Measurements from ENCODE around the gene CCDC51. TPM values are rescaled to one million over a fixed set of nuclear protein-coding genes. Genes with fewer than 3 reads are reported as not detected.

The CCDC51 gene
- total and polyA plus RNA-seq, 2 donors (not counting 3 experiments of a cell fraction or from before 2014, with no cell fraction given): 11.2 to 11.3 TPM

DNA sequence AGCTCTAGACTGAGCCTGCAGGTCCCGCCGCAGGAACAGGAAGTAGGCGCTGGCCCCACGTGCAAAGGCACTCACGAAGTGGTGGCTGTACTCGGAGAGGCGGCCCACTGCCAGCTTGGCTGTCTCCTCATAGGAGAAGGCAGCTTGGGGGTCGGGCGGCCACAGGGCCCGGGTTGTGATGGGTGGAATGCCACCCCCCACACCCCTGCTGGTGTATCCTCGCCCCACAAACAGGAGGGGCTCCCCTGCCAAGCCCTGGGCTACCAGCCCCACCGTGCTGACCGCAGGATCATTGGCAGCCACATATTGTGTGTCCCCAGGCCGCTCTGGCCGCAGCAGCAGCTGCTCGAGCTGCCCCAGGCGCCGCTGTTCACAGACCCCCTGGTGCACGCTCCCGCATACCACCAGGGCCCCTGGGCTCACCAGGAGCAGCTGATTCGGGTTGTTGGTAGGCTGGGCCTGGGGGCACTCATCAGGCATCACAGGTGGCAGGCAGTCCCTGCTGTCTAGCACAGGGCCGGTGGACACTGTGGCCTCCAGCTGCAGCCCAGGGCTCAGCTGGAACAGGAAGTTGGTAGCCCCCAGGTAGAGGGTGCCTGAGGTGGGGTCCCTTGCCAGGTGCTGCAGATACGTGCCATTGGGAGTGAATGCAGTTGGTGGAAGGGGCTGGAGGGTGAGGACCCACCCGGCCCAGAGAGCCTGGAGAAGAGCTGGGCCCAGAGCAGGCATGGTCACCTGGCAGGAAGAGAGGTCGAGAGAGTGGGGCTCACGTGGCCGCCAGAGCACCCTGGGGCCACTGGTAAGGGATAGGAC lies 15.8 kb downstream of the CCDC51 start:
- H3K79me2 ChIP-seq (ENCODE audit: control insufficient read depth, insufficient read depth, low read length): no peaks in the 10 kb centered on the region
- FAIRE-seq: no peak
- intact Hi-C loops (cut with micrococcal nuclease) (no loop called here), dilution Hi-C loops (cut with MboI; ENCODE audit: extremely low pct_ligation_motif_present, low sequenced_read_pairs) (no loop called here)
- no peaks in the 10 kb centered on the region for H3K9me1 ChIP-seq (replicated peaks; ENCODE audit: control insufficient read depth, extremely low read depth, insufficient read depth, low read length)
- no TSS peak for BruUV-seq (replicated peaks)
- H3K9ac ChIP-seq (replicated peaks; ENCODE audit: extremely low read depth, insufficient read depth, low read length): no peak overlapping the region
- H3K9me3 ChIP-seq (replicated peaks; ENCODE audit: control insufficient read depth, insufficient read depth, low read length): no peaks in the 10 kb centered on the region
- DNase-seq (ENCODE audit: low read depth, low spot score): no peak
- H3K4me2 ChIP-seq (ENCODE audit: insufficient read depth, low read length): no peak overlapping the region
- no peak overlapping the region for H3K4me3 ChIP-seq (replicated peaks in 1 of 3; ENCODE audit: insufficient read depth in 1 of 3, low read depth in 1 of 3, low read length in 3 of 3)
- peaks cover 0 to 3% of the 10 kb centered on the region in 2 experiments for H3K36me3 ChIP-seq (ENCODE audit: control insufficient read depth in 2 of 2, extremely low read depth in 1 of 2, insufficient read depth in 2 of 2, low read length in 2 of 2)
- no peak overlapping the region for H2AFZ ChIP-seq (ENCODE audit: low read depth, low read length)
- no peaks in the 10 kb centered on the region for H3K27me3 ChIP-seq (ENCODE audit: control insufficient read depth in 2 of 2, insufficient read depth in 2 of 2, low read length in 2 of 2)
- no peak overlapping the region for H3K27ac ChIP-seq (ENCODE audit: insufficient read depth, low read depth, low read length)
- ChIA-PET CTCF (interaction anchor here (0.8 to 2.9 kb wide), 5 partner anchors 9 to 24 kb away, joined by 3 to 39 read pairs (median 3); partner anchors contain the start of genes CCDC51 and TMA7), POLR2A (no interaction called here)
- no peak for TF ChIP-seq FOS (IDR thresholded peaks at IDR 0.05; ENCODE audit: borderline replicate concordance, insufficient read depth, low read length)
- TF ChIP-seq, protein P1, sequence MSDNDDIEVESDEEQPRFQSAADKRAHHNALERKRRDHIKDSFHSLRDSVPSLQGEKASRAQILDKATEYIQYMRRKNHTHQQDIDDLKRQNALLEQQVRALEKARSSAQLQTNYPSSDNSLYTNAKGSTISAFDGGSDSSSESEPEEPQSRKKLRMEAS (IDR thresholded peaks at IDR 0.05; ENCODE audit: insufficient read depth, insufficient read length): no peak
- no peak for TF ChIP-seq POLR2A (IDR thresholded peaks at IDR 0.05; ENCODE audit: low read depth, low read length)
- no peak for TF ChIP-seq EZH2 (IDR thresholded peaks at IDR 0.05; ENCODE audit: borderline replicate concordance, low read depth, low read length, severe bottlenecking)
- TF ChIP-seq JUN (IDR thresholded peaks at IDR 0.05; ENCODE audit: borderline replicate concordance, insufficient read depth, insufficient read length, low read depth): no peak
- no peaks in the 10 kb centered on the region for H4K20me1 ChIP-seq (replicated peaks; ENCODE audit: control insufficient read depth, extremely low read depth, insufficient read depth, low read length)
- peaks cover 6% of the 10 kb centered on the region for H3K4me1 ChIP-seq (ENCODE audit: control insufficient read depth, extremely low read depth, insufficient read depth, low read length)

DNA sequence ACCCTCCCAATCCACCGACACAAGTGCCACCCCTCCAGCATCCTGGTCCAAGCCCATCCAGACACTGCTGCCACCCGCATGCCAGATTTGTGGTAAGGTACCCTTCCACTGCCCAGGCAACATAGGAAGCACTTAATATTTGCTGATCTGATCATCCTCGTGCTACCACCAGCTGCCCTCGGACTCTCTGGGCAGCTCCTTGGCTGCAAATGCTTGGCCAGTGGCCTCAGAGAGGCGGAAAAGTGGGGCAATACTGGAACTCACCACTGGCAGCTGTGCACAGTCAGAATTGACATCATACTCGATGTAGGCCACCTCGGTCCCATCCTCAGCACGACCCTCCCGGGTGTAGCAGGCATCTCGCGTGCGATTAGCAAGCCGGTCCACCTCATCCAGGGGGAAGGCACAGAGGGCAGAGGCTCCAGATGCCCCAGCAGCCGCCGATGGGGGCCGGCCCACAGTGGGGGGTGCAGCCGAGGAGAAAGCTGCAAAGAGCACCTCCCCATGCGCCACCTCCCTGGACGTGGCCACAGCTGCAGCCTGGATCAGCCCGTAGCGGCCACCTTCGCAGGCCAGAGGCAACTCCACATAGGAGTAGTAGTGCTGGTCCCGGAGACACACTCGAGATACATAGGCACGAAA lies 16.6 kb downstream of the CCDC51 start:
- no peak overlapping the region for H3K9ac ChIP-seq (replicated peaks; ENCODE audit: extremely low read depth, insufficient read depth, low read length)
- H3K4me2 ChIP-seq (ENCODE audit: insufficient read depth, low read length): no peak overlapping the region

More for the DNA sequence above, 16.6 kb downstream of the CCDC51 start:
- ChIA-PET POLR2A (interaction anchor here (0.5 kb wide), 1 partner anchor 218 kb away, joined by 5 read pairs; no protein-coding TSS in a partner anchor), CTCF (interaction anchor here (1.1 to 2.9 kb wide), 6 partner anchors 11 to 23 kb away, joined by 3 to 39 read pairs (median 4); partner anchors contain the start of genes CCDC51 and TMA7)
- Histone ChIP-seq H3K79me2 (ENCODE audit: control insufficient read depth, insufficient read depth, low read length) (no peaks in the 10 kb centered on the region), H3K36me3 (ENCODE audit: control insufficient read depth in 2 of 2, extremely low read depth in 1 of 2, insufficient read depth in 2 of 2, low read length in 2 of 2) (peaks cover 0 to 5% of the 10 kb centered on the region in 2 experiments), H3K4me1 (ENCODE audit: control insufficient read depth, extremely low read depth, insufficient read depth, low read length) (peaks cover 4% of the 10 kb centered on the region), H2AFZ (ENCODE audit: low read depth, low read length) (no peak overlapping the region), H3K4me3 (replicated peaks in 1 of 3; ENCODE audit: insufficient read depth in 1 of 3, low read depth in 1 of 3, low read length in 3 of 3) (no peak overlapping the region), H3K27me3 (ENCODE audit: control insufficient read depth in 2 of 2, insufficient read depth in 2 of 2, low read length in 2 of 2) (no peaks in the 10 kb centered on the region), H3K9me3 (replicated peaks; ENCODE audit: control insufficient read depth, insufficient read depth, low read length) (no peaks in the 10 kb centered on the region), H4K20me1 (replicated peaks; ENCODE audit: control insufficient read depth, extremely low read depth, insufficient read depth, low read length) (no peaks in the 10 kb centered on the region), H3K27ac (ENCODE audit: insufficient read depth, low read depth, low read length) (no peak overlapping the region), H3K9me1 (replicated peaks; ENCODE audit: control insufficient read depth, extremely low read depth, insufficient read depth, low read length) (no peaks in the 10 kb centered on the region)
- TF ChIP-seq, protein P2, sequence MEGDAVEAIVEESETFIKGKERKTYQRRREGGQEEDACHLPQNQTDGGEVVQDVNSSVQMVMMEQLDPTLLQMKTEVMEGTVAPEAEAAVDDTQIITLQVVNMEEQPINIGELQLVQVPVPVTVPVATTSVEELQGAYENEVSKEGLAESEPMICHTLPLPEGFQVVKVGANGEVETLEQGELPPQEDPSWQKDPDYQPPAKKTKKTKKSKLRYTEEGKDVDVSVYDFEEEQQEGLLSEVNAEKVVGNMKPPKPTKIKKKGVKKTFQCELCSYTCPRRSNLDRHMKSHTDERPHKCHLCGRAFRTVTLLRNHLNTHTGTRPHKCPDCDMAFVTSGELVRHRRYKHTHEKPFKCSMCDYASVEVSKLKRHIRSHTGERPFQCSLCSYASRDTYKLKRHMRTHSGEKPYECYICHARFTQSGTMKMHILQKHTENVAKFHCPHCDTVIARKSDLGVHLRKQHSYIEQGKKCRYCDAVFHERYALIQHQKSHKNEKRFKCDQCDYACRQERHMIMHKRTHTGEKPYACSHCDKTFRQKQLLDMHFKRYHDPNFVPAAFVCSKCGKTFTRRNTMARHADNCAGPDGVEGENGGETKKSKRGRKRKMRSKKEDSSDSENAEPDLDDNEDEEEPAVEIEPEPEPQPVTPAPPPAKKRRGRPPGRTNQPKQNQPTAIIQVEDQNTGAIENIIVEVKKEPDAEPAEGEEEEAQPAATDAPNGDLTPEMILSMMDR (IDR thresholded peaks at IDR 0.05; ENCODE audit: extremely low read depth in 1 of 2, insufficient read depth in 1 of 2, low read depth in 1 of 2, low read length in 2 of 2): no peak
- TF ChIP-seq POLR2AphosphoS5 (IDR thresholded peaks at IDR 0.05; ENCODE audit: insufficient read depth, low read depth, low read length) (no peak), FOS (IDR thresholded peaks at IDR 0.05; ENCODE audit: borderline replicate concordance, insufficient read depth, low read length) (no peak), GATA2 (IDR thresholded peaks at IDR 0.05; ENCODE audit: insufficient read depth, insufficient read length, low read depth, low read length) (no peak), POLR2A (IDR thresholded peaks at IDR 0.05; ENCODE audit: low read depth, low read length) (no peak), EZH2 (IDR thresholded peaks at IDR 0.05; ENCODE audit: borderline replicate concordance, low read depth, low read length, severe bottlenecking) (no peak), JUN (IDR thresholded peaks at IDR 0.05; ENCODE audit: borderline replicate concordance, insufficient read depth, insufficient read length, low read depth) (no peak), MYC (IDR thresholded peaks at IDR 0.05; ENCODE audit: low read depth, low read length) (no peak)
- TF ChIP-seq, protein P1 (IDR thresholded peaks at IDR 0.05; ENCODE audit: insufficient read depth, insufficient read length): no peak
- dilution Hi-C loops (cut with MboI; ENCODE audit: extremely low pct_ligation_motif_present, low sequenced_read_pairs) (no loop called here), intact Hi-C loops (cut with micrococcal nuclease) (no loop called here)
- BruUV-seq (replicated peaks): no TSS peak
- DNase-seq (ENCODE audit: low read depth, low spot score) (no peak), FAIRE-seq (no peak)
